ENCODE measurements around the gene FBXW7. TPM values are rescaled to one million over a fixed set of nuclear protein-coding genes. Genes with fewer than 3 reads are reported as not detected.

Gene FBXW7
- polyA plus RNA-seq, 2 of the 4 experiments (the other 2 are of a cell fraction) = 7.2 to 12.5 TPM

DNA sequence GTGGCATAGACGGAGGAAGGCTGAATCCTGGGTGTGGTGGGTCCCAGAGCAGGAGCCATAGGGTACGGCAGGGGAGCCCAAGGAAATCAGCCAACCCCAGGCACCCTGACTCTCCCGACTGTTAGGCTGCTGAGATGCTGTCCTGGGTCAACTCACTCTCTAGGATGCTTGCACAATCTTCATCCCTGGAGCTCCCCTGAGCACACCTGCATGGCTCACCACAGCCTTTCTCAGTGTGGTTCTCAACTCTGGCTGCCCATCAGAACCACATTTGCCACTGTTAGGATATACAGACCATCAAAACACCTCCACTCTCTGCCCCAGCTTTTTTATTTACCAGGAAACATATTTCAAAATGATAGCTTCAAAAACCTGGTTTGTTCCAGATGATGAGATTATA is 236.3 kb downstream of the FBXW7 start (continued):
- no peak for TF ChIP-seq RCOR1 (IDR thresholded peaks at IDR 0.05; ENCODE audit: low read depth, low read length)

GRCh38 chr4:152296386-152296785 is 239.5 kb downstream of the FBXW7 start:
- Histone ChIP-seq H3K9me3 (no peaks in the 10 kb centered on the region), H3K4me1 (no peaks in the 10 kb centered on the region), H3K4me2 (no peak overlapping the region), H3K4me3 (no peak overlapping the region), H3K27ac (no peak overlapping the region)
- ATAC-seq = no peak
- TF ChIP-seq FOSB (CRISPR knock-in tag; IDR thresholded peaks at IDR 0.05) (no peak), HES2 (IDR thresholded peaks at IDR 0.05) (no peak), CBX8 (IDR thresholded peaks at IDR 0.05) (no peak), RARB (CRISPR knock-in tag; IDR thresholded peaks at IDR 0.05) (no peak), TFCP2L1 (CRISPR knock-in tag; IDR thresholded peaks at IDR 0.05) (no peak), EP300 (IDR thresholded peaks at IDR 0.05) (no peak), MAZ (IDR thresholded peaks at IDR 0.05; ENCODE audit: borderline replicate concordance, low read depth, low read length) (no peak), POLR2AphosphoS2 (conservative IDR thresholded peaks at IDR 0.05; ENCODE audit: low read length) (no peak)
- CTCF ChIA-PET = interaction anchor here (1.6 kb wide), 1 partner anchor 13 kb away, joined by 3 read pairs; no protein-coding TSS in a partner anchor
- no peak for FAIRE-seq
- POLR2A ChIA-PET = no interaction called here
- DNase-seq (ENCODE audit: low read depth in 1 of 2, low spot score in 1 of 2) = no peak

DNA sequence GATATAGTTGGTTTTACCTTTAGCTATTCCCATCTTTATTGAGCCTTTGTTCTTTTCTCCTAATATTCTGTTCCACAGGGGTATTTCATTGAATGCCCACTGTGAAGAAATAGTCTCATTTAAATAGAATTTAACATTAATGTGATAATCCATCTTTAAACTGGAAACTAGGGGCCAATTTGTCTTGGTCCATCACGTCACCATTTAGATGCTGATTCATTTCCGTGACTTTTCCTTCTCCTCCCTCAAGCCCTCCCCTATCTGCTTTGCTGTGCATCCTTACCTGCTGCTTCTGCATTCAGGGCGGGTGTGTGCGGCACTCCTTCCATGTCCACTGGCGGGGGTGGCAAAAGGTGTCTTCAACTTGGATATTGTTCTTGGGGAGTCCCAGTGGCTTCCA is 241.1 kb downstream of the FBXW7 start:
- H3K4me2 ChIP-seq = no peak overlapping the region
- H3K4me1 ChIP-seq = no peaks in the 10 kb centered on the region
- no peaks in the 10 kb centered on the region for H3K9me3 ChIP-seq
- CTCF ChIA-PET = interaction anchor here (0.5 kb wide), 1 partner anchor 459 kb away, joined by 7 read pairs; no protein-coding TSS in a partner anchor
- TF ChIP-seq ESRRA (IDR thresholded peaks at IDR 0.05; ENCODE audit: borderline replicate concordance, low read length) = no peak
- TF ChIP-seq NR3C1 (IDR thresholded peaks at IDR 0.05) = no peak
- TF ChIP-seq KDM1A (IDR thresholded peaks at IDR 0.05; ENCODE audit: low read depth) = no peak
- no peak for TF ChIP-seq RFX5 (IDR thresholded peaks at IDR 0.05)
- TF ChIP-seq SREBF2 (IDR thresholded peaks at IDR 0.05) = no peak
- no peak for TF ChIP-seq POLR2A (IDR thresholded peaks at IDR 0.05; ENCODE audit: low read length)
- no peak for TF ChIP-seq MAX (IDR thresholded peaks at IDR 0.05)
- TF ChIP-seq PBX3 (IDR thresholded peaks at IDR 0.05) = no peak
- TF ChIP-seq, protein P1, sequence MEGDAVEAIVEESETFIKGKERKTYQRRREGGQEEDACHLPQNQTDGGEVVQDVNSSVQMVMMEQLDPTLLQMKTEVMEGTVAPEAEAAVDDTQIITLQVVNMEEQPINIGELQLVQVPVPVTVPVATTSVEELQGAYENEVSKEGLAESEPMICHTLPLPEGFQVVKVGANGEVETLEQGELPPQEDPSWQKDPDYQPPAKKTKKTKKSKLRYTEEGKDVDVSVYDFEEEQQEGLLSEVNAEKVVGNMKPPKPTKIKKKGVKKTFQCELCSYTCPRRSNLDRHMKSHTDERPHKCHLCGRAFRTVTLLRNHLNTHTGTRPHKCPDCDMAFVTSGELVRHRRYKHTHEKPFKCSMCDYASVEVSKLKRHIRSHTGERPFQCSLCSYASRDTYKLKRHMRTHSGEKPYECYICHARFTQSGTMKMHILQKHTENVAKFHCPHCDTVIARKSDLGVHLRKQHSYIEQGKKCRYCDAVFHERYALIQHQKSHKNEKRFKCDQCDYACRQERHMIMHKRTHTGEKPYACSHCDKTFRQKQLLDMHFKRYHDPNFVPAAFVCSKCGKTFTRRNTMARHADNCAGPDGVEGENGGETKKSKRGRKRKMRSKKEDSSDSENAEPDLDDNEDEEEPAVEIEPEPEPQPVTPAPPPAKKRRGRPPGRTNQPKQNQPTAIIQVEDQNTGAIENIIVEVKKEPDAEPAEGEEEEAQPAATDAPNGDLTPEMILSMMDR (IDR thresholded peaks at IDR 0.05) = no peak
- TF ChIP-seq ZSCAN20 (CRISPR knock-in tag; IDR thresholded peaks at IDR 0.05) = no peak
- TF ChIP-seq RAD21 (conservative IDR thresholded peaks at IDR 0.05 in 1 of 2, IDR thresholded peaks at IDR 0.05 in 1 of 2) = no peak
- H3K27ac ChIP-seq = no peak overlapping the region
- FAIRE-seq (no peak), ATAC-seq (no peak), DNase-seq (ENCODE audit: low read depth in 1 of 2, low spot score in 1 of 2) (no peak)
- WGBS (ENCODE audit: missing lambda C conversion rate) = 77% methylated on average over 5 of the region's 5 CpGs
- POLR2A ChIA-PET = no interaction called here
- H3K4me3 ChIP-seq = no peak overlapping the region

DNA sequence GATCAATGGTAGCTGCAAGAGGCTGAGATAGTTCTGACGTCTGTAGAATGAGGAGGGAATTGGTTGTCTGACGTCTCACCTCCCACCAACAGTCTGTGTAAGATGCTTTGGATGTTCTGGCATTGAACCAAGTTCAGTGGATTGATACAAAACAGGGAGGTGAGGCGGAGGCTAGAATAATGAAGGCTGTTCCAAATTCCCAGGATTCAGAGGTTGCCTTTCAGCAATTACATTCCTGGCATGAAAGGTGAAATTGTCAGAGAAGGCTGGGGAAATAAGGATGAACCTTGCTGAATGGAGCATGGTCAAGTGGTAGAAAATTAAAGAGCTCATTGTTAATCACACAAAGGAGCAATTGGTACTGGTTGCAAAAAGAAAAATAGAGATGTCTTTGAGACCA is 241.6 kb downstream of the FBXW7 start:
- Histone ChIP-seq H3K9me3 (no peaks in the 10 kb centered on the region), H3K27ac (no peak overlapping the region), H3K4me3 (no peak overlapping the region), H3K4me1 (no peaks in the 10 kb centered on the region), H3K4me2 (no peak overlapping the region)
- no peak for DNase-seq (ENCODE audit: low read depth in 1 of 2, low spot score in 1 of 2)
- no peak for FAIRE-seq
- ATAC-seq = no peak
- ChIA-PET CTCF (interaction anchor here (0.5 kb wide), 1 partner anchor 460 kb away, joined by 7 read pairs; no protein-coding TSS in a partner anchor), POLR2A (no interaction called here)
- WGBS (ENCODE audit: missing lambda C conversion rate) = 55% methylated on average over 3 of the region's 3 CpGs
- TF ChIP-seq BHLHE40 (IDR thresholded peaks at IDR 0.05; ENCODE audit: low read depth, low read length) (no peak), CHD2 (IDR thresholded peaks at IDR 0.05; ENCODE audit: low read length, partially characterized antibody) (no peak), JUN (IDR thresholded peaks at IDR 0.05) (no peak), HOXB13 (CRISPR knock-in tag; IDR thresholded peaks at IDR 0.05; ENCODE audit: low read depth) (no peak), FOXS1 (CRISPR knock-in tag; IDR thresholded peaks at IDR 0.05) (no peak), HOXA7 (CRISPR knock-in tag; IDR thresholded peaks at IDR 0.05) (no peak), SREBF2 (IDR thresholded peaks at IDR 0.05) (no peak), HOXB5 (CRISPR knock-in tag; IDR thresholded peaks at IDR 0.05) (no peak), RFX5 (IDR thresholded peaks at IDR 0.05) (no peak), RCOR1 (IDR thresholded peaks at IDR 0.05; ENCODE audit: low read depth, low read length) (no peak), EHF (CRISPR knock-in tag; IDR thresholded peaks at IDR 0.05) (no peak)
- TF ChIP-seq, protein P2, sequence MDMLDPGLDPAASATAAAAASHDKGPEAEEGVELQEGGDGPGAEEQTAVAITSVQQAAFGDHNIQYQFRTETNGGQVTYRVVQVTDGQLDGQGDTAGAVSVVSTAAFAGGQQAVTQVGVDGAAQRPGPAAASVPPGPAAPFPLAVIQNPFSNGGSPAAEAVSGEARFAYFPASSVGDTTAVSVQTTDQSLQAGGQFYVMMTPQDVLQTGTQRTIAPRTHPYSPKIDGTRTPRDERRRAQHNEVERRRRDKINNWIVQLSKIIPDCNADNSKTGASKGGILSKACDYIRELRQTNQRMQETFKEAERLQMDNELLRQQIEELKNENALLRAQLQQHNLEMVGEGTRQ (IDR thresholded peaks at IDR 0.05) = no peak
- TF ChIP-seq, protein P3, sequence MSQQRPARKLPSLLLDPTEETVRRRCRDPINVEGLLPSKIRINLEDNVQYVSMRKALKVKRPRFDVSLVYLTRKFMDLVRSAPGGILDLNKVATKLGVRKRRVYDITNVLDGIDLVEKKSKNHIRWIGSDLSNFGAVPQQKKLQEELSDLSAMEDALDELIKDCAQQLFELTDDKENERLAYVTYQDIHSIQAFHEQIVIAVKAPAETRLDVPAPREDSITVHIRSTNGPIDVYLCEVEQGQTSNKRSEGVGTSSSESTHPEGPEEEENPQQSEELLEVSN (IDR thresholded peaks at IDR 0.05; ENCODE audit: borderline replicate concordance, low read depth) = no peak

All from A549 (cell line).